GM18907 (cell line): ENCODE results near the gene PTPRC.

Experiments used
- ATAC-seq: cut with Tn5 transposase; IDR thresholded peaks from one replicate; pipeline ENCODE4 v1.9.1; 2021; ENCODE audit warnings: mild to moderate bottlenecking, moderate library complexity; ENCODE audit not compliant: unreplicated experiment

The PTPRC gene

GRCh38 chr1:198694542-198694941 is 55.7 kb downstream of the PTPRC start:
- ATAC-seq = no peak

GRCh38 chr1:198696211-198696610 is 57.4 kb downstream of the PTPRC start:
- peak; percentile 64 for ATAC-seq

DNA sequence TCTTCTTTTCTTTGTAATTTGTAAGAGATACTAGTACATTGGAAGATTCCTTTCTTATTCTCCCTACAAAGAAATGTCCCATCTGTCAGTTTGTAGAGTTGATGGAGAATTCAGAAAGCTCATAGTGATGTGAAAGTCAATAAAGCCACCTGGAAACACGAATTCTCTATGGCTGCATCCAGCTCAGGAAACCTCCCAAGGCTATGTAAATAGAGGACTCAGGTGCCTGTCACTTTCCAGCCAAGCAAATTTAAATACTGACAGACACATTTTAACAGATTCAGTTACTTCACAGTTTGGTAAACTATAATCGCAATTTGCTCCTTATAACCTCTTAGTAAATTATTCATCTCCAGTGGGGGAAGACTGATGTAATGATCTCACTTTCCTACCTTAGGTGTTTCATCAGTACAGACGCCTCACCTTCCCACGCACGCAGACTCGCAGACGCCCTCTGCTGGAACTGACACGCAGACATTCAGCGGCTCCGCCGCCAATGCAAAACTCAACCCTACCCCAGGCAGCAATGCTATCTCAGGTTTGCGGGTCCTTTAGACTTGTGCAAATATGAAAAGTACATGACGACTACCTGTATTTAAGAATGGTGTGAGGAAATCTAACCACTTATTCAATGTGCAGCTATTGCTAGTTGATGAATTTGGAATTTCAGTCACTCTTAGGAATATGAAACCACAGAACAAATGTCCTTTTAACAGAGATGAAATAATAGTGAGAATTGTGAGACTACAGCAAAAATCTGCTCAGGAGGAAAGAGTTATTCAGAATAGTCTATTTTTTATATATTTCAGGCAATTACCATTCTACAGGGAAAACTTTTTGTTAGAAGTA is 60.6 kb downstream of the PTPRC start:
- ATAC-seq = no peak

DNA sequence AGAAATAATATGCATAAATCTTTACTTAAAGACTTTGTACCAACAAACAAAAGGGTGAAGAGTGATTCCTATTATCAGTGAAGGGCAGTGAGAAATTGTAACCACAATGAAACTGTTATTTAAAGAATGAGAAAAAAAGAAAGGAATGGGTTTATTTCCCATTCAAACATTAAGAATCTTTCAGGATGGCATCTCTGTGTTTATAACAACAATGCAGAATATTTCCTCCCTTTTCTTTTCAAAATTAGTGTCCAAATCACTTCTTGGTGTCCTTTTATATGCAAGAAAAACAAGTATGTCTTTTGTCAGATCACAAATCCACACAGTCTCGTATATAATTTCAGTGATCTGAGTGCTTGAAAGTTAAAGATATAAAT is 61.2 kb downstream of the PTPRC start:
- no peak for ATAC-seq

DNA sequence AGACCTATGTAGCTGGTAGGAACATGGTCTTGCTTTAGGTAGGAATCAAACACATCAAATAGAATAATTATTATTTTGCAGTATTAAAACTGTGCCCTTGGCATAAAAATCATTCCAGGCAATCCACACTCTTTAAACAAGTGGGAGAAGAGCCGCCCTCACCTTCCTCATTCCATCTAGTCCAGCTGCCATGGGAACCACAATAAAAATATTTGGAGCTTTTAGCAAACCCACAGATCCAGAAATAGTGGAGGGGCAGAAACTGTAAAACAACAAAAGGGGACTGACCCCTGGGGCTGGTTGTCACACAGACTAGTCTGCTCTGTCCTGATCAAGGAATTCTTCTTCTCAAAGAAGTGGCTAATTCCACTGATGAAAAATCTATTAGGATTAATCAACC is 61.6 kb downstream of the PTPRC start:
- no peak for ATAC-seq

DNA sequence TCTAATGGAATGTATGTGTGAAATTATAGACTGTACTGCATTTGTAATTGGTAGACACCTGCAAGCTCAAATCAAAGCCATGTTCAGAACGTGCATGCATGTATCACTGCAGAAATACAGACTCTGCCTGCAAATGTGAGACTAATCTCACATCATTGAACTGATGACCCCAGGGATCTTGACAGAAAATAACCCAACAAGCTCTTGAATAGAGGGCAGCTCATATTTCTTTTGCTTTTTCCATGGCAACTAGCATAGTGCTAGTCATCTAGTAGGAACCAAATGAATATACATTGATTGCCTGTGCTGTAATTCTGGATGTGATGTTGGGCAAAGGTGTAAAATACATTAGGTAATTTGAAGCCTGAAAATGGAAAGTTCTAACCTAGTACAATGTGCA is 62.4 kb downstream of the PTPRC start:
- no peak for ATAC-seq

GRCh38 chr1:198701766-198702539 is 63.1 kb downstream of the PTPRC start:
- no peak for ATAC-seq

DNA sequence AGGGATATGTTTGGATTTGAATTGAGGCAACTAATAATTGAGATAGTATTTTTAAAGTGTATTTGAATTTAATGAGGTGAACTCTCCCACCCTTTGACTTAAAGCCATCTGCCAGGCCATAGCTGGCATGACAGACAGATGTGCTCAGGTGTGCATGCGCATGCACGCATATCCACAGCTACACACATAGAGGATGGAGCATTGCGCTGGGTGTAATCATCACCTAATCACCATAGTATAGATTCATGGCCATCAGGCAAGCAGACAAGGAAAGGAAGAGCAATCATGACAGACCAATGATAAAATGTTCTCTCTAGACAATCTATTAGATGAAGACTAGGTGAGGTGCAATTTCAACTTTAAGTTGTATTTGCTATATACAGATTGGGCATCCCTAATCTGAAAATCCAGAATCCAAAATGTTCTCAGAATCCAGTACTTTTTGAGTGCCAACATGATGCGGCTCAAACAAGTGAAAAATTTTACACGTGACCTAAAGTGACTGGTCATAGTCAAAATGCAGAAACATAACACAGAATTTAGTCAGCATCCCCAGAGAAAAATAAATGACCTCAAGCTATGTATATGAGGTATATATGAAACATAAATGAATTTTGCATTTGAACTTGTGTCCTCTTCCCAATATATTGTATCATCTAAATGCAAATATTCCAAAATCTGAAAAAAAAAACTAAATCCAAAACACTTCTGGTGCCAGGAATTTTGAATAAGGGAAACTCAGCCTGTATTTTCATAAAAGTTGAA is 70.1 kb downstream of the PTPRC start:
- no peak for ATAC-seq

GRCh38 chr1:198711837-198712236 is 73.0 kb downstream of the PTPRC start:
- no peak for ATAC-seq

- no peak for ATAC-seq
These were observed 74.2 kb downstream of the PTPRC start for GRCh38 chr1:198713081-198713480.

GRCh38 chr1:198714271-198714670 is 75.4 kb downstream of the PTPRC start:
- ATAC-seq = no peak

- ATAC-seq = no peak
These were observed 77.2 kb downstream of the PTPRC start for GRCh38 chr1:198716051-198716450.

DNA sequence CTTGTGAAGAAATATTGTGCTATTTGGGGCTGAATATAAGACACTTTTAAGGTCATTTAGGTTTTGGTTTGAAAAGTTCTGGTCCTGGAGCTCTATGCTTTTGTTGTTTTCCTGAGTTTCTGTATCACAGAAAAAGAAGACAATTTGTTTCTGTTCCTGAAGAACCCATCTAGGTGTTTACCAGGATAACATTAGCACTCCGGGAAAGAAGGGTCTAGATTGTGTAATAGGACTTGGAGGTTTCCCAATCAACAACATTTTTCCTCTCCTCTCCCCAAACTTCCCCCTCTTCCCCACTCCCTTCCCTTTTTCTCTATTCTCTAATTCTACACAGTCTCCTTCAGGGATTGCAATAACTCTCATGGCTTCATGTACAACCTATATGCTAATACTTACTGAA is 78.7 kb downstream of the PTPRC start:
- no peak for ATAC-seq

DNA sequence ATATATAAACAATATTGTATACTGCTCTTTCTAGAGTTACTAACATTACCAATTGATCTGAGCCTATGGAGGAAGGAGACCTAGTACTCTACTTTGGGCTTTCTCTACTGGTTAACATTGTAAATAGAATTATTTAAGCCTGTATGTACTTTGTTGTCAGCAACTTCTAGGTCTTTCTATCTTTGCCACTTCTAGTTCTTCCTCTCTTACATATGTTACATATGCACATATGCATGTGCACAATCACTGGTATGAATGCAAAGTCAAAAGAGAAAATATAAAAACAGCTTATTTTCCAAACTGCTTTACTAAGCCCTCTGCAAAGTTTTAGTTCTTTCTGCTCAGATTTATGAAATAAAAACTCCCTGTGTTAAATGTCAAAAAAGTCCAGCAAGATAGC is 84.3 kb downstream of the PTPRC start:
- ATAC-seq = no peak

DNA sequence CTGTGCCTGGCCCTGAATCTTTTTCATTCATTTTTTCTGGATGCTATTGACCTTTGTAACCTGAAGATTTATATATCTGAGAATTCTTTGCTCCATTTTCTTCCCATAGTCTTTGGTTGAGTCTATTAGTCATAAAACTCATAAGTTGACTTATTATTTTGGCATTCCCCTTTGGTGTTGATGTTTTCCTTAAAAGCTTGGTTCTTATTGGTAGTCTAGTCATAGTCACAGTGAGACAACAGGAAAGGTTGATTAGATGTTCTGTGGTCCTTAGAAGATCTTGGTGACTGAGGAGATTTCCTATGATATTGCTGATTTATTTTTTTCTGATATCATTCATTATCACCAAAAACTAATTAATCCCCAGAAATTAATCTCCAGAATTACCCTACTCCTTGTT is 86.2 kb downstream of the PTPRC start:
- ATAC-seq = no peak

DNA sequence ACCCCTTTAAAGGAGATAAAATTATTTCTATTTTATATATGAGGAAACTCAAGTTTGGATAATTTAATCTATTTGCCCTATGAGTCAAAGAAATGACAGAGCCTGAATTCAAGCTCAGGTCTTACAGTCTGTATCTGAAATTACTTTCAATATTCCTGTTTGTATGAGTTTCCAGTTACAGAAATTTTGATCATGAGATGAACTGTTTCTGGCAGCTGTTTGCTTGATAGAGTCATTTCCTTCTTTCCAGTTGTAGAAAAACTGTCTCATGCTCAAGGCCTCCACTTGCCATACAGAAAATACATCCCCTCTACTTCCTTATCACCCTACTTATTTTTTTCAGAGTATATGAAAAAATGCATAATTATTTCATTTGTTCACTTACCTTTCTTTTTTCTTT is 87.6 kb downstream of the PTPRC start:
- ATAC-seq = no peak

GRCh38 chr1:198729195-198729863 is 90.5 kb downstream of the PTPRC start:
- no peak for ATAC-seq

- no peak for ATAC-seq
These were observed 92.1 kb downstream of the PTPRC start for GRCh38 chr1:198730952-198731351.

- peak; percentile 94 for ATAC-seq
These were observed 95.6 kb downstream of the PTPRC start for GRCh38 chr1:198734323-198735008.

DNA sequence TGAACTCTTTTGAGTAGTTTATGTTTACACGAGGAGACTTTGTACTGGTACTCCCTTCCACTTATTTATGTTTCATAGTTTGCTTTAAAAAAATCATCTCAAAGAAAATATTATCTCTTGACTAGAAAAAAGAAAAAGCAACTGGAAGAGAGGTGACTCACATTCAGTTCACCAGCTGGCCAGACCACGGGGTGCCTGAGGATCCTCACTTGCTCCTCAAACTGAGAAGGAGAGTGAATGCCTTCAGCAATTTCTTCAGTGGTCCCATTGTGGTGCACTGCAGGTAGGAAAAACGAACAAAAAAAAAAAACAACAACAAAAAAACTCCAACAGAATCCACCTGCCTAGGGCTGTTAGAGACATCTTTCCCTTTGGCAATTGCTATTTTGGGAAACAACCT is 102.9 kb downstream of the PTPRC start:
- ATAC-seq = no peak
